MM.1S (cell line): ENCODE results near the gene PIWIL1.

Experiments
- EZH2phosphoT487 ChIP-seq: fragments of 300-600 bp; sonication (generic); IDR thresholded peaks from 2 replicates; pipeline ENCODE4 v1.6.1; 2018; ENCODE audit warnings: antibody characterized with exemption, low read length
- TF ChIP-seq, protein P1 (sequence below): fragments of 300-600 bp; sonication (generic); IDR thresholded peaks from 2 replicates; pipeline ENCODE4 v1.5.1; 2016; ENCODE audit warnings: antibody characterized with exemption, low read length, mixed read lengths

DNA sequence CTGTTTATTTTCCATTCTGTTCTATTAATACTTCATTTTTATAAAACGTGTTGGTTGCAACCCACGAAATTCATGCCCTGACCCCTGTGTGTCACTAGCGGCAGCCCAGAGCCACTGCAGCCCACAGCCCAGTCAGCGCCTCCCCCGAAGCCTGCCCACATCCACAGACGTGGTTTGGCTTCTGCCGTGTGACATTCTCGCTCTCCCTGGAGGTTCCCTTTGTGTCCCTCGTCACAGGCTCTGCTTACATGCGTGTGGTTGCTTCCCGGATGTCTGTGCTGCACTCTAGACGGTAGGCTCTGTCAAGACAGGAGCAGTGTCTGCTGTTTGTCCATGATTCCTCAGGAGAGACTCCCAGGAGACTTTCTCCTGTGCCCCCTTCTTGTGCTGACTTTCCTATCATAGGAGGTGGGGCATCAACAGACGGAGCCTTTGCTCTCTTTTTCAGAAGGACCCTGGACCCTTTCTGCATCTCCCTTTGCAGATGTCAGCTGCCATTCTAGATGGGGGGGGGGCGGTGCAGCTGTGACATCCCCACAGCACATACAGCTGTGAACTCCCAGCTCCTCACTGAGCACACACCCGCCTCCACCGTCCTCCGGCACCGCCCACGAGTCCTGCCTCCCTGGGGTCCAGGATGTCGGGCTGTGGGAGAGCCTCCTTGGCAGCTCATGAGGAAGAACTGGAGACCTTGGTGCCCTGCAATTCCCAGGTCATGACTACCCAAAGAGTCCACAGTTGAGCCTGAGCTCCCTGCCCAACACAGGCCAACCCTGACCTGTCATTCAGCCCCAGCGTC, 36.8 kb upstream of the PIWIL1 start:
- TF ChIP-seq, protein P1, sequence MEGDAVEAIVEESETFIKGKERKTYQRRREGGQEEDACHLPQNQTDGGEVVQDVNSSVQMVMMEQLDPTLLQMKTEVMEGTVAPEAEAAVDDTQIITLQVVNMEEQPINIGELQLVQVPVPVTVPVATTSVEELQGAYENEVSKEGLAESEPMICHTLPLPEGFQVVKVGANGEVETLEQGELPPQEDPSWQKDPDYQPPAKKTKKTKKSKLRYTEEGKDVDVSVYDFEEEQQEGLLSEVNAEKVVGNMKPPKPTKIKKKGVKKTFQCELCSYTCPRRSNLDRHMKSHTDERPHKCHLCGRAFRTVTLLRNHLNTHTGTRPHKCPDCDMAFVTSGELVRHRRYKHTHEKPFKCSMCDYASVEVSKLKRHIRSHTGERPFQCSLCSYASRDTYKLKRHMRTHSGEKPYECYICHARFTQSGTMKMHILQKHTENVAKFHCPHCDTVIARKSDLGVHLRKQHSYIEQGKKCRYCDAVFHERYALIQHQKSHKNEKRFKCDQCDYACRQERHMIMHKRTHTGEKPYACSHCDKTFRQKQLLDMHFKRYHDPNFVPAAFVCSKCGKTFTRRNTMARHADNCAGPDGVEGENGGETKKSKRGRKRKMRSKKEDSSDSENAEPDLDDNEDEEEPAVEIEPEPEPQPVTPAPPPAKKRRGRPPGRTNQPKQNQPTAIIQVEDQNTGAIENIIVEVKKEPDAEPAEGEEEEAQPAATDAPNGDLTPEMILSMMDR: no peak
- no peak for TF ChIP-seq EZH2phosphoT487
